ENCODE data around the gene CUX1.

Gene CUX1

DNA sequence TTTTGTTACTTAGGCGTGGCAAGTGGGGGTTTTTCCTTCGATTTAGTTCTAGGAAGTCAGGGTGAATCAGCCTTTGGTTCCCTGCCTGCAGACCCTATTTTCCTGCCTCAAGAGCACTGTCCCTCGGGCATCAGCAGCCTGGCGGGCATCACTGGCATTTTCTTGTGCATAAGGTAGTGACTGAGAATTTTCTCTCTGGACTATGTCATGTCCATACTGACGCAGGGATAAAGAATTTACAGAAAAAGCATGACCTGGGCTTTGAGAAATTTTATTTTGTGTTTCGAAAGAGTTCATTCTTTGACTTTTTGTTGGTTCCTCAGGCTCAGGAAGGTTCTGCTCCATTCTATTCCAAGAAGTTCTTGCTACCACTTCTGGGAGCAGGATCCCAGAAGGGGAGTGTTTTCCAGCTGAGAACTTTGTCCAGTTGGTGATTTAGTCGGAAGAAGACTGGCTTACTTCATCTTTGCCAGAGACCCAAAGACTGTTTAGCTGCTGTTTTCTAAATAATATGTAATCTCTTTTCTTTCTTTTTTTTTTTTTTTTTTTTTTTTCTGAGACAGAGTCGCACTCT lies 255.3 kb downstream of the CUX1 start:
- Histone ChIP-seq H3K27ac (ENCODE audit: extremely low read depth, low read depth, low read length) (no peak overlapping the region), H3K4me3 (ENCODE audit: low read depth, low read length) (no peak overlapping the region), H3K9me3 (ENCODE audit: control insufficient read depth, insufficient read depth, low read depth, low read length) (no peaks in the 10 kb centered on the region), H3K36me3 (ENCODE audit: control insufficient read depth in 2 of 2, insufficient read depth in 1 of 2, low read length in 2 of 2) (peaks cover 0 to 12% of the 10 kb centered on the region in 2 experiments; a peak in 1 of 3 replicates), H3K4me1 (ENCODE audit: control insufficient read depth, insufficient read depth, low read length) (no peaks in the 10 kb centered on the region)
- ChIA-PET CTCF (no interaction called here), POLR2A (interaction anchor here (0.7 kb wide), 2 partner anchors 46 to 114 kb away, joined by 3 read pairs; no protein-coding TSS in a partner anchor)
- TF ChIP-seq RBAK (tag by site-specific recombination; IDR thresholded peaks at IDR 0.05) = no peak
- TF ChIP-seq ZFP37 (tag by site-specific recombination; IDR thresholded peaks at IDR 0.05) = no peak
- TF ChIP-seq ELK4 (IDR thresholded peaks at IDR 0.05; ENCODE audit: borderline replicate concordance, low read depth, low read length) = no peak
- no peak for TF ChIP-seq EGR2 (tag by site-specific recombination; IDR thresholded peaks at IDR 0.05; ENCODE audit: low read depth)
- TF ChIP-seq ZNF639 (tag by site-specific recombination; IDR thresholded peaks at IDR 0.05) = no peak
- no peak for TF ChIP-seq ZNF132 (tag by site-specific recombination; IDR thresholded peaks at IDR 0.05; ENCODE audit: borderline replicate concordance)

GRCh38 chr7:102073931-102074880 lies 256.8 kb downstream of the CUX1 start:
- Histone ChIP-seq H3K27ac (ENCODE audit: extremely low read depth, low read depth, low read length) (no peak overlapping the region), H3K4me3 (ENCODE audit: low read depth, low read length) (no peak overlapping the region), H3K9me3 (ENCODE audit: control insufficient read depth, insufficient read depth, low read depth, low read length) (no peaks in the 10 kb centered on the region), H3K4me1 (ENCODE audit: control insufficient read depth, insufficient read depth, low read length) (no peaks in the 10 kb centered on the region), H3K36me3 (ENCODE audit: control insufficient read depth in 2 of 2, insufficient read depth in 1 of 2, low read length in 2 of 2) (peaks cover 0 to 12% of the 10 kb centered on the region in 2 experiments; a peak in 1 of 3 replicates)
- TF ChIP-seq ZBTB10 (tag by site-specific recombination; IDR thresholded peaks at IDR 0.05) = no peak
- no peak for TF ChIP-seq ZBTB1 (tag by site-specific recombination; IDR thresholded peaks at IDR 0.05)
- no peak for TF ChIP-seq ZBTB26 (tag by site-specific recombination; optimal IDR thresholded peaks at IDR 0.05)
- no peak for TF ChIP-seq ZNF624 (tag by site-specific recombination; IDR thresholded peaks at IDR 0.05)
- TF ChIP-seq SCRT2 (tag by site-specific recombination; IDR thresholded peaks at IDR 0.05) = peak; percentile 42; the same call in 1 of the 2 replicates
- ChIA-PET POLR2A (no interaction called here), CTCF (no interaction called here)

GRCh38 chr7:102075126-102075525 lies 257.7 kb downstream of the CUX1 start:
- peaks cover 0 to 12% of the 10 kb centered on the region in 2 experiments; a peak in 1 of 3 replicates for H3K36me3 ChIP-seq (ENCODE audit: control insufficient read depth in 2 of 2, insufficient read depth in 1 of 2, low read length in 2 of 2)
- no peak overlapping the region for H3K4me3 ChIP-seq (ENCODE audit: low read depth, low read length)
- POLR2A ChIA-PET = no interaction called here
- CTCF ChIA-PET = interaction anchor here (0.7 kb wide), 1 partner anchor 13 kb away, joined by 3 read pairs; no protein-coding TSS in a partner anchor
- no peaks in the 10 kb centered on the region for H3K9me3 ChIP-seq (ENCODE audit: control insufficient read depth, insufficient read depth, low read depth, low read length)
- no peaks in the 10 kb centered on the region for H3K4me1 ChIP-seq (ENCODE audit: control insufficient read depth, insufficient read depth, low read length)
- H3K27ac ChIP-seq (ENCODE audit: extremely low read depth, low read depth, low read length) = no peak overlapping the region
- TF ChIP-seq ZNF214 (tag by site-specific recombination; IDR thresholded peaks at IDR 0.05; ENCODE audit: borderline replicate concordance) (no peak), MEIS1 (CRISPR knock-in tag; IDR thresholded peaks at IDR 0.05; ENCODE audit: borderline replicate concordance) (no peak), ZNF510 (tag by site-specific recombination; IDR thresholded peaks at IDR 0.05; ENCODE audit: insufficient replicate concordance) (no peak), ZNF148 (tag by site-specific recombination; IDR thresholded peaks at IDR 0.05; ENCODE audit: borderline replicate concordance) (no peak), ZNF140 (tag by site-specific recombination; IDR thresholded peaks at IDR 0.05) (no peak), ZNF837 (tag by site-specific recombination; IDR thresholded peaks at IDR 0.05) (no peak)
